HepG2 (cell line): ENCODE measurements around the gene SLC22A23. TPM values are rescaled to one million over a fixed set of nuclear protein-coding genes. Genes with fewer than 3 reads are reported as not detected.

ENCODE experiments used
- CHCHD3 ChIP-seq: sonication (generic); formaldehyde crosslinking; IDR thresholded peaks from 2 replicates; pipeline ENCODE4 v1.8.0; 2022; ENCODE audit warnings: mild to moderate bottlenecking, missing genetic modification reagents, moderate library complexity
- MED8 ChIP-seq: sonication (generic); formaldehyde crosslinking; IDR thresholded peaks from 2 replicates; pipeline ENCODE4 v1.8.1; 2023; ENCODE audit warnings: mild to moderate bottlenecking, missing genetic modification reagents; ENCODE audit not compliant: insufficient replicate concordance
- NCOA2 ChIP-seq: sonication (generic); formaldehyde crosslinking; IDR thresholded peaks from 2 replicates; pipeline ENCODE4 v1.8.0; 2022; ENCODE audit warnings: inconsistent platforms
- PAF1 ChIP-seq: IDR thresholded peaks from 2 replicates; pipeline ENCODE4 v1.6.1; 2016; ENCODE audit warnings: missing genetic modification reagents, missing compliant biosample characterization
- PHB2 ChIP-seq: fragments of 450-650 bp; IDR thresholded peaks from 2 replicates; pipeline ENCODE4 v1.6.1; 2018; ENCODE audit not compliant: partially characterized antibody
- POLR2A ChIP-seq, 2 experiments: IDR thresholded peaks; 2 replicates each; pipeline ENCODE4 v1.6.1; 2011; ENCODE audit warnings: low read depth in 2 of 2, low read length in 2 of 2, mild to moderate bottlenecking in 1 of 2, moderate library complexity in 1 of 2; ENCODE audit not compliant: insufficient read depth in 1 of 2
- POLR2G ChIP-seq: fragments of 200-400 bp; formaldehyde crosslinking; IDR thresholded peaks from 2 replicates; pipeline ENCODE4 v1.6.1; 2018; ENCODE audit warnings: mild to moderate bottlenecking, low read depth, low read length, moderate library complexity
- SIN3B ChIP-seq: fragments of 150-350 bp; IDR thresholded peaks from 2 replicates; pipeline ENCODE4 v1.6.1; 2014; ENCODE audit warnings: low read length
- TAF1 ChIP-seq: sonication (generic); formaldehyde crosslinking; IDR thresholded peaks from 2 replicates; pipeline ENCODE4 v1.4.0; 2020; ENCODE audit warnings: missing genetic modification reagents
- ZKSCAN8 ChIP-seq: IDR thresholded peaks from 2 replicates; pipeline ENCODE4 v1.6.1; 2016; ENCODE audit warnings: borderline replicate concordance, missing genetic modification reagents, missing compliant biosample characterization
- ZMAT3 ChIP-seq: sonication (generic); formaldehyde crosslinking; conservative IDR thresholded peaks from 2 replicates; pipeline ENCODE4 v1.7.0; 2021; ENCODE audit warnings: missing genetic modification reagents
- ZNF121 ChIP-seq: sonication (generic); formaldehyde crosslinking; IDR thresholded peaks from 2 replicates; pipeline ENCODE4 v1.5.0; 2020; ENCODE audit warnings: mild to moderate bottlenecking, missing genetic modification reagents
- ZNF460 ChIP-seq: sonication (generic); formaldehyde crosslinking; IDR thresholded peaks from 2 replicates; pipeline ENCODE4 v1.5.1; 2020; ENCODE audit warnings: missing genetic modification reagents, mild to moderate bottlenecking, borderline replicate concordance
- ZNF616 ChIP-seq: sonication (generic); formaldehyde crosslinking; IDR thresholded peaks from 2 replicates; pipeline ENCODE4 v1.5.0; 2020; ENCODE audit warnings: low read depth, mild to moderate bottlenecking, missing genetic modification reagents
- ZNF646 ChIP-seq: sonication (generic); formaldehyde crosslinking; IDR thresholded peaks from 2 replicates; pipeline ENCODE4 v1.9.0; 2021; ENCODE audit warnings: mild to moderate bottlenecking, missing genetic modification reagents
- polyA plus RNA-seq, 8 experiments: library from polyadenylated mRNA; depleted of rRNA in 3 of 8; stranded (reverse) in 7 of 8; unstranded in 1 of 8; fragments of >200 nt; fragmentation: Illumina TruSeq in 4 of 8; extraction: Trizol in 4 of 8; gene quantifications; 2 replicates each; pipeline versions ENCODE4 v1.2.1 to v1.2.3, GENCODE V29; 2011 to 2016; ENCODE audit warnings: low read depth in 4 of 8, missing spikeins in 1 of 8, mixed read lengths in 1 of 8; ENCODE audit not compliant: insufficient read depth in 1 of 8
- total RNA-seq, 5 experiments: library from RNA; depleted of rRNA; stranded (reverse); fragments of >200 nt; fragmentation: Illumina TruSeq; extraction: Trizol; gene quantifications; 2 replicates each; pipeline ENCODE4 v1.2.3, GENCODE V29; 2016; ENCODE audit warnings: low read depth in 1 of 5
- TF ChIP-seq, protein P1 (sequence below): sonication (generic); formaldehyde crosslinking; IDR thresholded peaks from 2 replicates; pipeline ENCODE4 v1.4.0; 2020; ENCODE audit warnings: low read depth, missing genetic modification reagents
- TF ChIP-seq, protein P2 (sequence below): sonication (generic); formaldehyde crosslinking; IDR thresholded peaks from 2 replicates; pipeline ENCODE4 v1.9.0; 2022; ENCODE audit warnings: low read depth, missing genetic modification reagents

SLC22A23 gene
- total and polyA plus RNA-seq, 2 of the 13 experiments (the other 11 are each of a cell fraction or from before 2014, with no cell fraction given): 11.8 to 17.5 TPM

- TF ChIP-seq PHB2 (no peak), CHCHD3 (no peak), SIN3B (no peak), NCOA2 (CRISPR knock-in tag) (peak; percentile 98), TAF1 (peak; percentile 69; the same call in 1 of the 2 replicates), MED8 (CRISPR knock-in tag) (peak; percentile 78), ZKSCAN8 (CRISPR knock-in tag) (no peak), PAF1 (CRISPR knock-in tag) (no peak), ZNF646 (peak; percentile 79), ZNF460 (no peak), POLR2G (peak; percentile 53; the same call in 1 of the 2 replicates), ZNF616 (CRISPR knock-in tag) (no peak), ZMAT3 (CRISPR knock-in tag) (peak; percentile 6; the same call in 1 of the 2 replicates), ZNF121 (CRISPR knock-in tag) (no peak), POLR2A (IDR thresholded peaks at IDR 0.05; ENCODE audit: insufficient read depth in 1 of 2, low read depth in 2 of 2, low read length in 2 of 2) (peak; percentile 62 to 79)
- TF ChIP-seq, protein P1, sequence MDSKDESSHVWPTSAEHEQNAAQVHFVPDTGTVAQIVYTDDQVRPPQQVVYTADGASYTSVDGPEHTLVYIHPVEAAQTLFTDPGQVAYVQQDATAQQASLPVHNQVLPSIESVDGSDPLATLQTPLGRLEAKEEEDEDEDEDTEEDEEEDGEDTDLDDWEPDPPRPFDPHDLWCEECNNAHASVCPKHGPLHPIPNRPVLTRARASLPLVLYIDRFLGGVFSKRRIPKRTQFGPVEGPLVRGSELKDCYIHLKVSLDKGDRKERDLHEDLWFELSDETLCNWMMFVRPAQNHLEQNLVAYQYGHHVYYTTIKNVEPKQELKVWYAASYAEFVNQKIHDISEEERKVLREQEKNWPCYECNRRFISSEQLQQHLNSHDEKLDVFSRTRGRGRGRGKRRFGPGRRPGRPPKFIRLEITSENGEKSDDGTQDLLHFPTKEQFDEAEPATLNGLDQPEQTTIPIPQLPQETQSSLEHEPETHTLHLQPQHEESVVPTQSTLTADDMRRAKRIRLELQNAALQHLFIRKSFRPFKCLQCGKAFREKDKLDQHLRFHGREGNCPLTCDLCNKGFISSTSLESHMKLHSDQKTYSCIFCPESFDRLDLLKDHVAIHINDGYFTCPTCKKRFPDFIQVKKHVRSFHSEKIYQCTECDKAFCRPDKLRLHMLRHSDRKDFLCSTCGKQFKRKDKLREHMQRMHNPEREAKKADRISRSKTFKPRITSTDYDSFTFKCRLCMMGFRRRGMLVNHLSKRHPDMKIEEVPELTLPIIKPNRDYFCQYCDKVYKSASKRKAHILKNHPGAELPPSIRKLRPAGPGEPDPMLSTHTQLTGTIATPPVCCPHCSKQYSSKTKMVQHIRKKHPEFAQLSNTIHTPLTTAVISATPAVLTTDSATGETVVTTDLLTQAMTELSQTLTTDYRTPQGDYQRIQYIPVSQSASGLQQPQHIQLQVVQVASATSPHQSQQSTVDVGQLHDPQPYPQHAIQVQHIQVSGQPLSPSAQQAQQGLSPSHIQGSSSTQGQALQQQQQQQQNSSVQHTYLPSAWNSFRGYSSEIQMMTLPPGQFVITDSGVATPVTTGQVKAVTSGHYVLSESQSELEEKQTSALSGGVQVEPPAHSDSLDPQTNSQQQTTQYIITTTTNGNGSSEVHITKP (CRISPR knock-in tag): peak; percentile 71
- TF ChIP-seq, protein P2, sequence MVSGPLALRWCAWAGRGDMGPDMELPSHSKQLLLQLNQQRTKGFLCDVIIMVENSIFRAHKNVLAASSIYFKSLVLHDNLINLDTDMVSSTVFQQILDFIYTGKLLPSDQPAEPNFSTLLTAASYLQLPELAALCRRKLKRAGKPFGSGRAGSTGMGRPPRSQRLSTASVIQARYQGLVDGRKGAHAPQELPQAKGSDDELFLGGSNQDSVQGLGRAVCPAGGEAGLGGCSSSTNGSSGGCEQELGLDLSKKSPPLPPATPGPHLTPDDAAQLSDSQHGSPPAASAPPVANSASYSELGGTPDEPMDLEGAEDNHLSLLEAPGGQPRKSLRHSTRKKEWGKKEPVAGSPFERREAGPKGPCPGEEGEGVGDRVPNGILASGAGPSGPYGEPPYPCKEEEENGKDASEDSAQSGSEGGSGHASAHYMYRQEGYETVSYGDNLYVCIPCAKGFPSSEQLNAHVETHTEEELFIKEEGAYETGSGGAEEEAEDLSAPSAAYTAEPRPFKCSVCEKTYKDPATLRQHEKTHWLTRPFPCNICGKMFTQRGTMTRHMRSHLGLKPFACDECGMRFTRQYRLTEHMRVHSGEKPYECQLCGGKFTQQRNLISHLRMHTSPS: no peak; the same call in 1 of the 2 replicates
These were observed 76.3 kb downstream of the SLC22A23 start (continued) for GRCh38 chr6:3380344-3381232.
